Activated CD4-positive, alpha-beta memory T cell treated with anti-CD3 and anti-CD28 coated beads, Interleukin-2, amount 10 ng/mL, durations not matched to agents 7 days and 5 days (primary cell): Measurements from ENCODE around the gene TSPOAP1. TPM values are rescaled to one million over a fixed set of nuclear protein-coding genes. Genes with fewer than 3 reads are reported as not detected.

ENCODE experiments used
- CTCF ChIA-PET: fragments of 350-600 bp; sonication (Branson Sonifier 250); formaldehyde crosslinking; loops from one replicate; lab custom pipeline; 2021; ENCODE audit warnings: antibody characterized with exemption, inconsistent platforms; lab: Charles Lee
- POLR2A ChIA-PET: fragments of 350-600 bp; sonication (Branson Sonifier 250); formaldehyde crosslinking; loops from one replicate; lab custom pipeline; 2021; ENCODE audit warnings: antibody characterized with exemption; lab: Charles Lee
- DNase-seq: peaks from one replicate; pipeline ENCODE4 v3.0.0-alpha.2; 2020
- H3K27ac Mint-ChIP-seq: one replicate; pipeline ENCODE4 v1.8.0; 2021; ENCODE audit warnings: mild to moderate bottlenecking, mixed read lengths
- H3K27me3 Mint-ChIP-seq: one replicate; pipeline ENCODE4 v1.8.0; 2021; ENCODE audit warnings: mixed read lengths
- H3K36me3 Mint-ChIP-seq: one replicate; pipeline ENCODE4 v1.8.0; 2021; ENCODE audit warnings: low read depth, mixed read lengths
- H3K4me1 Mint-ChIP-seq: one replicate; pipeline ENCODE4 v1.8.0; 2021; ENCODE audit warnings: mixed read lengths
- H3K4me3 Mint-ChIP-seq: one replicate; pipeline ENCODE4 v1.8.0; 2021; ENCODE audit warnings: mild to moderate bottlenecking, mixed read lengths
- H3K9me3 Mint-ChIP-seq: one replicate; pipeline ENCODE4 v1.8.0; 2021; ENCODE audit warnings: mixed read lengths
- total RNA-seq, 2 experiments: library from RNA; stranded (reverse); gene quantifications; one replicate each; pipeline ENCODE4 v1.2.3, GENCODE V29; 2021

TSPOAP1 gene
- total RNA-seq, 2 experiments from 2014 or later = 60.9 to 69.4 TPM

- ChIA-PET POLR2A (interaction anchor here (1.2 kb wide), 1 partner anchor 350 kb away, joined by 3 read pairs; no protein-coding TSS in a partner anchor), CTCF (interaction anchor here (0.7 to 1.1 kb wide), 4 partner anchors 17 to 136 kb away, joined by 3 to 5 read pairs (median 4); partner anchors contain the start of gene RNF43)
- H3K9me3 Mint-ChIP-seq = no peaks in the 10 kb centered on the region
- no peak for DNase-seq
- peaks cover 22% of the 10 kb centered on the region for H3K27me3 Mint-ChIP-seq
- no peak overlapping the region for H3K27ac Mint-ChIP-seq
- no peak overlapping the region for H3K4me3 Mint-ChIP-seq
- no peaks in the 10 kb centered on the region for H3K36me3 Mint-ChIP-seq
- peaks cover 5% of the 10 kb centered on the region for H3K4me1 Mint-ChIP-seq
These were observed 47.0 kb downstream of the TSPOAP1 start for GRCh38 chr17:58281511-58282011.

DNA sequence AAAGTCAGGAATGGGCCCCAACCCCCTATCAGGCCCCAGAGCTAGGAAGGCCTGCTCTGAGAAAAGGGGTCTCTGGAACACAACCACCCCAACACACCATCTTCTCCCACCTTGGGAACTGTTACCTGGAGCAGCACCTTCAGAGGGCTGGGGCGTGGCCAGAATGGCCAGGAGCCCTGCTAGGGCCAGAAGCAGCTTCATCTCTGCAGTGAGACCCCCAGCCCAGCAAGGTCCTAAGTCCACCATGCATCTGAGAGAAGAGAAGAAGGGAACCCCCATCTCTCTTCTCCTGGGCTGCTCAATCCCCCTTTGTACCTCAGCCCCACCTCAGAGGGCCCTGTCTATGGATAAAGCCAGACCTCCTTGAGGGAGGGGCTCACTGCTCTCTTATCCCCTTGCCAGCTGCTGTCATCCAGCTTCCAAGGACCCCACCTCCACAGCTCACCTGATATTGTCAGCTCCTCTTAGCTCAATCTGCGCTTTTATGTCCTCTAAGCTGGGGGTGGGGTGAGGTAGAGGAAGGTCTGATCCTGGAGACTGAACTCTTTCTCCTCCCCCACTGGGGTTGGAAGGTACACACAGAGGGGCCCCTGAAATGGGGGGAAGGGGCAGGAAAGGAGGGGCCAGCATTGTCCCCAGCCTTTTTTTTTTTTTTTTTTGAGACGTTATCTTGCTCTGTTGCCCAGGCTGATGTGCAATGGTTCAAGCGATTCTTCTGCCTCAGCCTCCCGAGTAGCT lies 47.9 kb downstream of the TSPOAP1 start, which contains the start of gene MPO:
Gene MPO, minus strand, starts transcription at position 456 of the 738 bp plus-strand sequence. Its CDS starts 177 bp downstream, at position 279.
- ChIA-PET POLR2A (interaction anchor here (1.2 kb wide), 2 partner anchors 42 to 351 kb away, joined by 3 read pairs; no protein-coding TSS in a partner anchor), CTCF (interaction anchor here (0.7 to 0.8 kb wide), 3 partner anchors 18 to 137 kb away, joined by 3 to 5 read pairs (median 4); partner anchors contain the start of gene RNF43)
- H3K4me1 Mint-ChIP-seq = peaks cover 5% of the 10 kb centered on the region
- H3K36me3 Mint-ChIP-seq = no peaks in the 10 kb centered on the region
- H3K27me3 Mint-ChIP-seq = peaks cover 22% of the 10 kb centered on the region
- H3K27ac Mint-ChIP-seq = no peak within 1 kb of the TSS
- DNase-seq = no peak
- no peak within 1 kb of the TSS for H3K4me3 Mint-ChIP-seq
- H3K9me3 Mint-ChIP-seq = no peaks in the 10 kb centered on the region

DNA sequence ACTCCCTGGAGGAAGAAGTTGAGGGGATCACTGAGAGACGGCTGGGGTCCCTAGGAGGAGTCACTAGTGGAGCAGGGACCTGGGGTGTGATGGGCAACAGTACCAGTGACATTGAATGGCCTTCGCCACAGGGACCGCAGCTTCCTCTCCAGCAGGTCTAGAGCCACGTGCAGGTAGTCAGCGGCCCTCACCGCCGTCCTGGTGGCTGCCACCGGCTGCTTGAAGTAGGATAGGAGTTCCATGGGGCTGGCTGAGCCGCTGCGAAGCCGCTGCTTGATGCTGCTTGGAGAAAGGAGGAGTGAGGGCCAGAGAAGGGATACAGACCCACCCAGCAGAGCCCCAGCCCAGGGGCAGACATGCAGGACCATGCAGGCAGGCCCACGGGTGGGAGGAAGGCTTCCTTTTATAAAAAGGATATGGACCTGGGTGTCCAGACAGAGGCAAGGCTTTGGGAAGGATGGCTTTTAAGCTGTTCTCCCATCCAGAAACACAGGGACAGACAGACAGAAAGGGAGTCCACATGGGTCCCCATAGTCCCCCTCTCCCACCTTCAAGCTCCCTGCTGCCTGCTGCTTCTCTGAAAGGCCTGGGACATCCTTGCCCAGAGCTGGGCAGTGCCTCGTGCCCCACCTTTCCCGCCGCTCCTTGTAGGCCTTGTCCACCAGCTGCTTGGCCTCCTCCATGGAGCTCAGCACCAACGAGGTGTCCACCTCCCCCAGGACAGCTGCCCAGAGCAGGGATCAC lies 48.7 kb downstream of the TSPOAP1 start:
- CTCF ChIA-PET = no interaction called here
- peaks cover 4% of the 10 kb centered on the region for H3K4me1 Mint-ChIP-seq
- H3K36me3 Mint-ChIP-seq = no peaks in the 10 kb centered on the region
- H3K27ac Mint-ChIP-seq = no peak overlapping the region
- H3K27me3 Mint-ChIP-seq = peaks cover 21% of the 10 kb centered on the region
- POLR2A ChIA-PET = interaction anchor here (1.2 kb wide), 1 partner anchor 43 kb away, joined by 3 read pairs; no protein-coding TSS in a partner anchor
- H3K4me3 Mint-ChIP-seq = no peak overlapping the region
- no peak for DNase-seq
- no peaks in the 10 kb centered on the region for H3K9me3 Mint-ChIP-seq

GRCh38 chr17:58279016-58279711 lies 49.4 kb downstream of the TSPOAP1 start:
- Mint-ChIP-seq H3K27ac (no peak overlapping the region), H3K27me3 (peaks cover 22% of the 10 kb centered on the region), H3K4me3 (no peak overlapping the region), H3K36me3 (no peaks in the 10 kb centered on the region), H3K9me3 (no peaks in the 10 kb centered on the region), H3K4me1 (peaks cover 4% of the 10 kb centered on the region)
- CTCF ChIA-PET = no interaction called here
- POLR2A ChIA-PET = no interaction called here
- no peak for DNase-seq

DNA sequence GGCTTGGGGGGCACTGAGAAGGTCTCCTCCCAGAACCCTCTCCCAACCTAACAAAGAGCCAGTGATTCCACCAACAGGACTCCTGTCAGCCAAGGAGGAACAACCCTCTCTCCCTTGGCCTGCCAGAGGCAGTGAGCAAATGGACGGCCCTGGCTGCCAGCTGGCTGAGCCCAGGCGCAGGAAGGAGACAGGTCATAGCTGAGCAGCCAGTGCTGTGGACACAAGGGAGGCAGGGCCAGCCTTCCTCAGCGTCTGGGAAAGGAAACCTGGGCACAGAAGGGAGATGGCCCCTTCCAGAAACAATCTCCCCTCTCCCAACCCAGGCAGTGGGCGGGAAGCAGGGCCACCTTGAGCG lies 50.0 kb downstream of the TSPOAP1 start:
- ChIA-PET POLR2A (no interaction called here), CTCF (no interaction called here)
- H3K4me3 Mint-ChIP-seq = no peak overlapping the region
- no peak for DNase-seq
- H3K27ac Mint-ChIP-seq = no peak overlapping the region
- no peaks in the 10 kb centered on the region for H3K36me3 Mint-ChIP-seq
- peaks cover 22% of the 10 kb centered on the region for H3K27me3 Mint-ChIP-seq
- peaks cover 7% of the 10 kb centered on the region for H3K4me1 Mint-ChIP-seq
- H3K9me3 Mint-ChIP-seq = no peaks in the 10 kb centered on the region

DNA sequence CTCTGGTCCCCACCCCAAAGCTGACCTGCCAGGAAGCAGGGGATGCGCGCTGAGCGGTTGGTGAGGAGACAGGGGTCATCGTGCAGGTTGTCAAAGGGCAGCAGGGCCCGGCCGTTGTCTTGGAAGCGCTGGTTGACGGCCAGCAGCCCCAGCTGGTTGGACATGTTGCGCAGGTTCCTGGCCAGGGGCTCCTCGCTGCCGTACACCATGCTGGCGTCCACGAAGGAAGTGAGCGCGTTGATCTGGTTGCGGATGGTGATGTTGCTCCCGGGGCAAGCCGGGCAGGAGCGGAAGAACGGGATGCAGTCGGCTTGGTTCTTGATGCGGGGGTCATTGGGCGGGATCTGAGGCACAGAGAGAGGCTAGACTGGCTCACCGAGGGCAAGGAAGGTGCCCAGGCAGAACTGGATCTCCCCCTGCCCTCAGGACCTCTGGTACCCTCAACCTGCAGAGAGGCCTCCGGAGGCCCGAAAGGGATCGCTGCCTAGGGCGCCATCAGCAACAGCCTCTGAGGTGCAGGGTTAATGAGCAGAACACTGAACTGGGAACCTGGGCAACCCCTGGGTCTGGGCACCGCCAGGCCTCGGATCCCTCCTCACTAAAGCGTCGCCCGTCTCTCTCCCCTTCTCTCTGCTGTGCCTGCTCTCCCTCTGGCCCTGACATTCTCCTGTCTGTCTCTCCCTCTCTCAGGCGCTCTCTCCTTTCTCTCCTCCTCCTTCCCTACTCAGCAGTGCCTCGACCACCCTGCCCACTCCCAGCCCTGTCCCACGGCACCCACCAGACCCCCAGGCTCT lies 50.6 kb downstream of the TSPOAP1 start:
- Mint-ChIP-seq H3K9me3 (no peaks in the 10 kb centered on the region), H3K27ac (no peak overlapping the region), H3K4me1 (peaks cover 13% of the 10 kb centered on the region), H3K4me3 (no peak overlapping the region), H3K27me3 (peaks cover 18% of the 10 kb centered on the region), H3K36me3 (no peaks in the 10 kb centered on the region)
- POLR2A ChIA-PET = no interaction called here
- CTCF ChIA-PET = interaction anchor here (0.9 to 1.0 kb wide), 2 partner anchors 40 to 158 kb away, joined by 4 to 5 read pairs; no protein-coding TSS in a partner anchor
- no peak for DNase-seq

- Mint-ChIP-seq H3K36me3 (no peaks in the 10 kb centered on the region), H3K27ac (no peak overlapping the region), H3K4me1 (peaks cover 16% of the 10 kb centered on the region), H3K4me3 (no peak overlapping the region), H3K27me3 (peaks cover 18% of the 10 kb centered on the region), H3K9me3 (no peaks in the 10 kb centered on the region)
- ChIA-PET CTCF (interaction anchor here (0.9 to 1.0 kb wide), 2 partner anchors 40 to 158 kb away, joined by 4 to 5 read pairs; no protein-coding TSS in a partner anchor), POLR2A (no interaction called here)
- no peak for DNase-seq
These were observed 51.3 kb downstream of the TSPOAP1 start for GRCh38 chr17:58277107-58277801.

GRCh38 chr17:58276423-58276822 lies 52.2 kb downstream of the TSPOAP1 start:
- H3K36me3 Mint-ChIP-seq = no peaks in the 10 kb centered on the region
- H3K4me3 Mint-ChIP-seq = no peak overlapping the region
- POLR2A ChIA-PET = no interaction called here
- no peaks in the 10 kb centered on the region for H3K9me3 Mint-ChIP-seq
- CTCF ChIA-PET = no interaction called here
- no peak overlapping the region for H3K27ac Mint-ChIP-seq
- H3K27me3 Mint-ChIP-seq = peaks cover 18% of the 10 kb centered on the region
- DNase-seq = no peak
- peaks cover 16% of the 10 kb centered on the region for H3K4me1 Mint-ChIP-seq

- Mint-ChIP-seq H3K36me3 (no peaks in the 10 kb centered on the region), H3K27me3 (peaks cover 13% of the 10 kb centered on the region), H3K9me3 (no peaks in the 10 kb centered on the region), H3K4me3 (no peak overlapping the region), H3K4me1 (peaks cover 16% of the 10 kb centered on the region), H3K27ac (no peak overlapping the region)
- ChIA-PET CTCF (interaction anchor here (1.0 to 1.4 kb wide), 2 partner anchors 37 to 142 kb away, joined by 3 read pairs; partner anchors contain the start of gene RNF43), POLR2A (interaction anchor here (1.5 kb wide), 1 partner anchor 239 kb away, joined by 3 read pairs; the partner anchor contains the start of gene MTMR4)
- DNase-seq = no peak
These were observed 53.2 kb downstream of the TSPOAP1 start for GRCh38 chr17:58275417-58275816.

DNA sequence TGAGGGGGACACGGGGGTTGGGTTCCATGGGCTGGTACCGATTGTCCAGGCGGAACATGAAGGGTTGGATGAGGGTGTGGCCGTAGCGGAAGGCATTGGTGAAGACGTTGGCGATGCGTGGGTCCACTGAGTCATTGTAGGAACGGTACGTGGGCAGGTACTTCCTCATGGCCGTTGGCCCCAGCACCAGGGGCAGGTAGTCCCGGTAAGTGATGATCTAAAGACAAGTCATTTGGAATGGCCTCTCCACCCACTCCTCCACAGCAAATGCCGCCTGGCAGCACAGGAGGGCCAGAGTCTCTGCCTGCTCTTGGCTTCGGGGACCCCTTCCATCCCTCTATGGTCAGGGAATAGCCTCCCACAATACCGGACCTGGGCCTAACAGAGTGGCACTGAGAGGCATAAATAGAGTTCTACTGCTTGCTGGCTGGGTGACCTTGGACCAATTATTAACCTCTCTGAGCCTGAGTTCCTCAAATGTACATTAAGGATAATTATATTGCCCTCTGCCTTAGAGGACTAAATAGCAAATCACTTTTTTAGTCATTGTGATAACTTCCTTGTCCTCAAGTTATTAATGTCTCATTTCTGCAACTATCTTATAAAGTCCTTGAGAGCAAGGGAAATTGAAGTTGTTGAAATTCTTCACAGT lies 55.0 kb downstream of the TSPOAP1 start:
- Mint-ChIP-seq H3K27ac (no peak overlapping the region), H3K4me3 (no peak overlapping the region), H3K4me1 (peaks cover 12% of the 10 kb centered on the region), H3K36me3 (no peaks in the 10 kb centered on the region), H3K27me3 (peaks cover 8% of the 10 kb centered on the region), H3K9me3 (no peaks in the 10 kb centered on the region)
- POLR2A ChIA-PET = no interaction called here
- CTCF ChIA-PET = no interaction called here
- DNase-seq = no peak
